Lower leg skin (tissue), 4 donors: ENCODE results near the gene MAD2L1. TPM values are rescaled to one million over a fixed set of nuclear protein-coding genes. Genes with fewer than 3 reads are reported as not detected.

Experiments
- DNase-seq, 2 donors: peaks; one replicate each; pipeline ENCODE4 v3.0.0-alpha.2; 2019; ENCODE audit warnings: low spot score in 2 of 2
- H3K4me3 ChIP-seq: fragments of 200-600 bp; sonication (generic); 2 replicates; pipeline ENCODE4 v1.5.1; 2017; ENCODE audit warnings: mild to moderate bottlenecking, low read depth; ENCODE audit not compliant: poor library complexity, severe bottlenecking
- POLR2A ChIP-seq, 2 donors: fragments of 450-650 bp; IDR thresholded peaks; one replicate each; pipeline ENCODE4 v1.6.1; 2016 to 2017; ENCODE audit warnings: antibody characterized with exemption in 2 of 2, mild to moderate bottlenecking in 1 of 2, moderate library complexity in 1 of 2
- WGBS, 2 donors: methylation state at CpG; one replicate each; pipeline ENCODE4 v1.1.5; 2018; 5-methylcytosine and 5-hydroxymethylcytosine counted together
- intact Hi-C: fragments of 100-400 bp; cut with DNase I; formaldehyde crosslinking; loops from one replicate; pipeline ENCODE4 v1.15.0; 2023; ENCODE audit warnings: low total_unique reads
- total RNA-seq, 4 donors: library from RNA; depleted of rRNA; stranded (reverse); fragments of >200 nt; gene quantifications; one replicate each; pipeline ENCODE4 v1.1.0, GENCODE V29; 2016
- TF ChIP-seq, protein P1 (sequence below), 3 donors: fragments of 450-650 bp; IDR thresholded peaks; one replicate each; pipeline ENCODE4 v1.5.1; 2016; ENCODE audit warnings: antibody characterized with exemption in 3 of 3, mild to moderate bottlenecking in 3 of 3, moderate library complexity in 2 of 3

MAD2L1 gene
- total RNA-seq, 4 donors from 2014 or later = 1.6 to 10.1 (median 1.8) TPM

DNA sequence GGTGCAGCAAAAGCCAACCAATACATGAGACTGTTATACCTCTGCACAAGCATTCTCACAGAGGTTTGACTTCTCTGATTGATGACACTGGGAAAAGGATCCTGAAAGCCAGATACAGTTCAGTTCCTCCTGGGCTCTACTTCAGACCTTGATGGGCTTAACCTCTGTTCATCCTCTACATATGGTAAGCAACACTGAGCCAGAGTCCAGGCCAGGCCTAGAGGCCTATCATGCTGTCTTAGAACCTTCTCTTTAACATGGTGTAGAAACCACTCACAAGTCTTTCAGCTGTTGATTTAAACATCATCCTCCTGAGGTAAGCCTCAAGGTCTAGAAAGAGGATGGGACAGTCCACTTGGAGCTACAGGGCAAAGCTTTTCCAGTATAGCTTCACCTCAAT lies 9.2 kb downstream of the MAD2L1 start:
- intact Hi-C loops = loop anchor here (10.0 kb wide), 2 partner anchors 423 to 743 kb away; no protein-coding TSS in a partner anchor
- H3K4me3 ChIP-seq = no peak overlapping the region
- no peak for TF ChIP-seq POLR2A (IDR thresholded peaks at IDR 0.05)
- TF ChIP-seq, protein P1, sequence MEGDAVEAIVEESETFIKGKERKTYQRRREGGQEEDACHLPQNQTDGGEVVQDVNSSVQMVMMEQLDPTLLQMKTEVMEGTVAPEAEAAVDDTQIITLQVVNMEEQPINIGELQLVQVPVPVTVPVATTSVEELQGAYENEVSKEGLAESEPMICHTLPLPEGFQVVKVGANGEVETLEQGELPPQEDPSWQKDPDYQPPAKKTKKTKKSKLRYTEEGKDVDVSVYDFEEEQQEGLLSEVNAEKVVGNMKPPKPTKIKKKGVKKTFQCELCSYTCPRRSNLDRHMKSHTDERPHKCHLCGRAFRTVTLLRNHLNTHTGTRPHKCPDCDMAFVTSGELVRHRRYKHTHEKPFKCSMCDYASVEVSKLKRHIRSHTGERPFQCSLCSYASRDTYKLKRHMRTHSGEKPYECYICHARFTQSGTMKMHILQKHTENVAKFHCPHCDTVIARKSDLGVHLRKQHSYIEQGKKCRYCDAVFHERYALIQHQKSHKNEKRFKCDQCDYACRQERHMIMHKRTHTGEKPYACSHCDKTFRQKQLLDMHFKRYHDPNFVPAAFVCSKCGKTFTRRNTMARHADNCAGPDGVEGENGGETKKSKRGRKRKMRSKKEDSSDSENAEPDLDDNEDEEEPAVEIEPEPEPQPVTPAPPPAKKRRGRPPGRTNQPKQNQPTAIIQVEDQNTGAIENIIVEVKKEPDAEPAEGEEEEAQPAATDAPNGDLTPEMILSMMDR (IDR thresholded peaks at IDR 0.05) = no peak
- no peak for DNase-seq

DNA sequence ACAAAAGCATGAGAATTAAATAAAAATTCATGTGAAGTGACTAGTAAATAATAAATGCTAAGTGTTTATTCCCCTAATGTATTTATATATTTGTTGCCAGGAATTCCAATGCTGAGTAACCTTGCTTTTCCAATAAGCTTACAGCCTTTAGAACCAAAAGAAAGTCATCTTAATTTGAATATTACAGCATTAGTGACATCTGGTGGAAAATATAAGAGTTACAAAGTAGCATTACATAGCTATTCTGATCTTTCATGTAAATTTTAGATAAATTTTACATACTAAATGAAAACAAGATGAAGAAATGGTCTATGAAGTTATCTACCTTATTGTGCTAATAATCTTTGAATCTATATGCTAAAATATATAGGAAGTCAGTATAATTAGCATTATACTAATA lies 10.4 kb downstream of the MAD2L1 start:
- intact Hi-C loops = loop anchor here (10.0 kb wide), 2 partner anchors 421 to 741 kb away; no protein-coding TSS in a partner anchor
- no peak for TF ChIP-seq POLR2A (IDR thresholded peaks at IDR 0.05)
- TF ChIP-seq, protein P1 (IDR thresholded peaks at IDR 0.05) = no peak
- no peak for DNase-seq
- H3K4me3 ChIP-seq = no peak overlapping the region

DNA sequence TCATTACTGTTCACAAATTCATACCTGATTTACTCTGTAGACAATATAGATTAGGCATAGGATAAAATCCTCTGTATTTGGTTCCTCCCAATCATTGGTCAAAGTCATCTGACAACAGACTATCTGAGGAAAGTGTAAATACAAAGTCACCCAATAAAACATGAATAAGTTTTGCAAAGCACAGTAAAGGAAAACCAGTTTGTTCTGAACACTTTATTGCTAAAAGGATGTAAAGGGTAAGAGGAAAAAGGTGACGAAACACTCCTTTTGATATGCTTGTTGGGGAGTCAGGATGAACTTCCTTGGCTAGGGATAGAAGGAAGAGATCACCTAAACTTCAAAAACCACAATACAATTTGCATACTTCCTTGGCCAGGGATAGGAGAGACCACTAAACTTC lies 10.9 kb downstream of the MAD2L1 start:
- no peak for DNase-seq
- 95% methylated on average over 1 of the region's 1 CpG for WGBS, 2 donors
- TF ChIP-seq POLR2A (IDR thresholded peaks at IDR 0.05) = no peak
- TF ChIP-seq, protein P1 (IDR thresholded peaks at IDR 0.05) = no peak

DNA sequence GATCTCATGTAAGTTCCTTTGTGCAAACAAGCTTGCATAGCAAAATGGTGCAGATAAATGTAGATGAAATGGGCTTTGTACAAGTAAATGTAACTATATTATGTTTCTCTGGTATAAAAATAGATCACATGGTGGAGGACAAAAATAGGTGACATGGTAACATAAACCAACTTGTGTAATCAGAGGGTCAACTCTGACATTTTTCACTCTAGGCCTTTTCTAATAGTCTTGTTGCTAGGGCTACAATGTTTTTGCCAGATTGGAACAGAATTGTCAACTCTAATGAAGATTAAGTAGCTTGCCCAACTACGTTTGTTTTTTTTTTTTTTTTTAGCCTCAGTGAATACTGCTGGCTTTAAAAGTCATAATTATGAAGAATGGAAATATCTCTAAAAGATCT lies 11.5 kb downstream of the MAD2L1 start:
- 18 to 37% methylated on average over 1 of the region's 1 CpG for WGBS, 2 donors
- DNase-seq = no peak
- intact Hi-C loops = loop anchor here (10.0 kb wide), 2 partner anchors 420 to 740 kb away; no protein-coding TSS in a partner anchor
- TF ChIP-seq, protein P1 (IDR thresholded peaks at IDR 0.05) = no peak
- TF ChIP-seq POLR2A (IDR thresholded peaks at IDR 0.05) = no peak
- H3K4me3 ChIP-seq = no peak overlapping the region

More for the DNA sequence above, 10.9 kb downstream of the MAD2L1 start:
- intact Hi-C loops = loop anchor here (10.0 kb wide), 2 partner anchors 421 to 741 kb away; no protein-coding TSS in a partner anchor
- H3K4me3 ChIP-seq = no peak overlapping the region

DNA sequence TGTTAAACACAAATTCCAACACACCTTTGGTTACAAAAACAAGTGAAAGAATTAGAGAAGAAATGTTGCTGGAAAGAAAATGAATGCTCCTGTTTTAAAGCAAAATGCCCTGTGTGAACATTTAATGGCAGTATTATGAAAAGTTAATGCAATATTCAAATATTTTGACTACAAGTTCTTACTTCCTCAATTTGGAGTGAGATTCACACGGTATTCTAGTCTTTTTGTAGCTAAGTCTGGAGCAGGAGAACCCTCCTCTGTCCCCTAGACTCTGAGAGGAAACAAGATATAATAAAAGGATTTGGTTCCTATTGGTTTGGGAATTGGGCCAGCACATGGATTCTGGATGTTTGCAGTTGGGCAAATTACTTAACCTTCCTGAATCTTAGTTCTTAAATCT lies 12.7 kb downstream of the MAD2L1 start:
- H3K4me3 ChIP-seq = no peak overlapping the region
- DNase-seq = no peak
- intact Hi-C loops = loop anchor here (10.0 kb wide), 2 partner anchors 419 to 739 kb away; no protein-coding TSS in a partner anchor
- 48 to 76% methylated on average over 1 of the region's 1 CpG for WGBS, 2 donors
- TF ChIP-seq, protein P1 (IDR thresholded peaks at IDR 0.05) = no peak
- no peak for TF ChIP-seq POLR2A (IDR thresholded peaks at IDR 0.05)

DNA sequence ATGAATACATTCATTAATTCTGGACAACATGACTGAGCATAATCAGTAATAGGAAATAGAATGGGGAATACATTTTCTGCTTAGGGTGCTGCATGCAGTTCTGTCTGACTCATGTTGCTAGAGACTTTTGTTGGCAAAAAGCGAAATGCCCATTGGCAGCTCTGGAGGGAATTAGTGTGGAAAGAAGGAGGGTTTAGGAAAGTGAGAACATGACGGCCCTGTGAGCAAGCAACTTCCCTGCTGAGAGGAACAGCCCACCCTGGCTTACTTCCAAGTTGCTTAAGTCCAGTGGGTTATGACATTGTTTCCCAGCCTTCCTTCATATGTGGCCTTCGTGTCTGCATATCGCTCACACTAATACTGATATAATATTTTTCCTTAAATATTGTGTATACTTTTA lies 13.8 kb downstream of the MAD2L1 start:
- no peak overlapping the region for H3K4me3 ChIP-seq
- WGBS, 2 donors = 64 to 71% methylated on average over 4 of the region's 4 CpGs
- TF ChIP-seq, protein P1 (IDR thresholded peaks at IDR 0.05) = no peak
- no peak for TF ChIP-seq POLR2A (IDR thresholded peaks at IDR 0.05)
- DNase-seq = no peak
- intact Hi-C loops = loop anchor here (10.0 kb wide), 2 partner anchors 418 to 738 kb away; no protein-coding TSS in a partner anchor
